Measurements from ENCODE around the gene CACNA2D3. TPM values are rescaled to one million over a fixed set of nuclear protein-coding genes. Genes with fewer than 3 reads are reported as not detected.

Gene CACNA2D3
- total and polyA plus RNA-seq, 4 donors = 0.06 to 0.37 (median 0.08) TPM; not detected in 1

DNA sequence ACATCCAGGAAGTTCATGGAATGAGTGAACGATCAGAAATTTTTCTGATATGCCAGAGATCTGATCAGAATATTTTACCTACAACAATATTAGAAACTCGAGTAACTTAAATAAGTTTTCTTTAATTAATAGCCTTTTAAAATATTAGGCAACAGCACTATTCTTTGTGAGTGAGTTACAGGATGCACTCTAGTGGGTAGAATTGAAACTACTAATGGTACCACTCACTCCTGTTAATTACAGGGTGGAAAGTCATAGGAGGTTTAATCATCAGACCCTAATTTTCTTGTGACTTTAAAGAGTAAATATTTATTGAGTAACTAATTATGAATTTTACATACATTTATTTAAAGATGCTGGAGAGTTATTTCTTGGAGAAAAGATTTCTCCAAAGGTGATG, 217.3 kb downstream of the CACNA2D3 start:
- Histone ChIP-seq H3K27me3 (ENCODE audit: control insufficient read depth in 4 of 4, insufficient read depth in 4 of 4, low read length in 3 of 4) (no peaks in the 10 kb centered on the region), H3K27ac (ENCODE audit: low read depth in 1 of 2, low read length in 2 of 2) (no peak overlapping the region), H3K4me3 (ENCODE audit: low read depth in 1 of 3, low read length in 3 of 3) (no peak overlapping the region), H3K9ac (ENCODE audit: low read depth in 1 of 2, low read length in 2 of 2) (no peak overlapping the region), H3K36me3 (ENCODE audit: control insufficient read depth in 4 of 4, insufficient read depth in 3 of 4, low read depth in 1 of 4, low read length in 3 of 4) (no peaks in the 10 kb centered on the region), H3K4me1 (ENCODE audit: control insufficient read depth in 4 of 4, insufficient read depth in 4 of 4, low read length in 3 of 4) (no peaks in the 10 kb centered on the region), H3K9me3 (ENCODE audit: control insufficient read depth in 4 of 4, low read length in 3 of 4) (no peaks in the 10 kb centered on the region)
- no peak for DNase-seq (ENCODE audit: low spot score)
- WGBS = 37% methylated on average over 2 of the region's 2 CpGs
- TF ChIP-seq RAD21 (IDR thresholded peaks at IDR 0.05) (peak; percentile 55 to 61), FOXA2 (IDR thresholded peaks at IDR 0.05) (no peak)
- TF ChIP-seq, protein P1, sequence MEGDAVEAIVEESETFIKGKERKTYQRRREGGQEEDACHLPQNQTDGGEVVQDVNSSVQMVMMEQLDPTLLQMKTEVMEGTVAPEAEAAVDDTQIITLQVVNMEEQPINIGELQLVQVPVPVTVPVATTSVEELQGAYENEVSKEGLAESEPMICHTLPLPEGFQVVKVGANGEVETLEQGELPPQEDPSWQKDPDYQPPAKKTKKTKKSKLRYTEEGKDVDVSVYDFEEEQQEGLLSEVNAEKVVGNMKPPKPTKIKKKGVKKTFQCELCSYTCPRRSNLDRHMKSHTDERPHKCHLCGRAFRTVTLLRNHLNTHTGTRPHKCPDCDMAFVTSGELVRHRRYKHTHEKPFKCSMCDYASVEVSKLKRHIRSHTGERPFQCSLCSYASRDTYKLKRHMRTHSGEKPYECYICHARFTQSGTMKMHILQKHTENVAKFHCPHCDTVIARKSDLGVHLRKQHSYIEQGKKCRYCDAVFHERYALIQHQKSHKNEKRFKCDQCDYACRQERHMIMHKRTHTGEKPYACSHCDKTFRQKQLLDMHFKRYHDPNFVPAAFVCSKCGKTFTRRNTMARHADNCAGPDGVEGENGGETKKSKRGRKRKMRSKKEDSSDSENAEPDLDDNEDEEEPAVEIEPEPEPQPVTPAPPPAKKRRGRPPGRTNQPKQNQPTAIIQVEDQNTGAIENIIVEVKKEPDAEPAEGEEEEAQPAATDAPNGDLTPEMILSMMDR (IDR thresholded peaks at IDR 0.05; ENCODE audit: low read depth, low read length, missing input control) = peak; percentile 29

DNA sequence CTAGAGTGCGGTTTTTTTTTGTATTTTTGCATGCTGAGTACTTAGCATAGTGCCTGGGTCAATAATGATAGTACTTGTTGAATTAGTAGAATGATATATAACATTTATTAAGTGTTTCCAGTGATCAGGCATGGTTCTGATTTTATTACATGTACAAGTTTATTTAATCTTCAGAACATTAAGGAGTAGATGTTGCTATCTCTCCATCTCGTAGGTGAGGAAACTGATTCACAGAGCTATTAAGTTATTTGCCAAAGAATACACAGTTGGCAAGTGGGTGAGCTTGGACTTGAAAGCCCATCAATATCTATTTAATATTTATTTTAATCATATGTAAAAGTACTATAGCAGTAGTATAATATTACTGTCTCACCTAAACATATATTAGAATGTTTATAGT, 219.5 kb downstream of the CACNA2D3 start:
- Histone ChIP-seq H3K9ac (ENCODE audit: low read depth in 1 of 2, low read length in 2 of 2) (no peak overlapping the region), H3K27ac (ENCODE audit: low read depth in 1 of 2, low read length in 2 of 2) (no peak overlapping the region), H3K9me3 (ENCODE audit: control insufficient read depth in 4 of 4, low read length in 3 of 4) (no peaks in the 10 kb centered on the region), H3K4me1 (ENCODE audit: control insufficient read depth in 4 of 4, insufficient read depth in 4 of 4, low read length in 3 of 4) (no peaks in the 10 kb centered on the region), H3K27me3 (ENCODE audit: control insufficient read depth in 4 of 4, insufficient read depth in 4 of 4, low read length in 3 of 4) (no peaks in the 10 kb centered on the region), H3K36me3 (ENCODE audit: control insufficient read depth in 4 of 4, insufficient read depth in 3 of 4, low read depth in 1 of 4, low read length in 3 of 4) (no peaks in the 10 kb centered on the region), H3K4me3 (ENCODE audit: low read depth in 1 of 3, low read length in 3 of 3) (no peak overlapping the region)
- DNase-seq (ENCODE audit: low spot score) = no peak
- TF ChIP-seq RAD21 (IDR thresholded peaks at IDR 0.05) (no peak), FOXA2 (IDR thresholded peaks at IDR 0.05) (no peak), HNF4G (IDR thresholded peaks at IDR 0.05) (no peak), EGR1 (IDR thresholded peaks at IDR 0.05; ENCODE audit: low read depth in 2 of 2) (no peak), JUND (IDR thresholded peaks at IDR 0.05) (no peak), NR2F2 (IDR thresholded peaks at IDR 0.05) (no peak), FOXA1 (IDR thresholded peaks at IDR 0.05) (no peak), HNF4A (conservative IDR thresholded peaks at IDR 0.05) (no peak)
- TF ChIP-seq, protein P1 (IDR thresholded peaks at IDR 0.05; ENCODE audit: low read depth, low read length, missing input control) = no peak
- TF ChIP-seq, protein P2, sequence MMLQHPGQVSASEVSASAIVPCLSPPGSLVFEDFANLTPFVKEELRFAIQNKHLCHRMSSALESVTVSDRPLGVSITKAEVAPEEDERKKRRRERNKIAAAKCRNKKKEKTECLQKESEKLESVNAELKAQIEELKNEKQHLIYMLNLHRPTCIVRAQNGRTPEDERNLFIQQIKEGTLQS (IDR thresholded peaks at IDR 0.05) = no peak
- WGBS = 92% methylated on average over 2 of the region's 2 CpGs

DNA sequence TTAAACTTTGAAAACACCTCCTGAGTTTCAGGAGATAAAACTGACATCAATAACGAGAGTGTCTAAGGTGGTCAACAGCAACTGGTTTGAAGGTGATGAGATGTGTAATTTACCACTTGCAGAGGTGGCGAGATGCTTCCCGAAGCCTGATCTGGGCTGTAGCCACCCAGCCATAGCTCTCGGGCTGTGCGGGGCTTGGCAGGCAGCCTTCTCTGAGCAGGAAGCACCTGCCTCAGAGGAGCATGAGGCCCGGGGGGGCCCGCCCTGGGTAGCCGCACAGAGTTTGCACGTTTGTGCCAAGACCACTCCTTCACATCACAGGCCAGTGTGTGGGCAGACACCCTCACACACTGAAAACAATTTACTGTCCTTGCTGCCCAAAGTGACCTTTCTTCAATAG, 220.3 kb downstream of the CACNA2D3 start:
- H3K9me3 ChIP-seq (ENCODE audit: control insufficient read depth in 4 of 4, low read length in 3 of 4) = no peaks in the 10 kb centered on the region
- no peak for DNase-seq (ENCODE audit: low spot score)
- WGBS = 57% methylated on average over 9 of the region's 9 CpGs
- TF ChIP-seq GABPA (IDR thresholded peaks at IDR 0.05 in 1 of 2, conservative IDR thresholded peaks at IDR 0.05 in 1 of 2) = no peak
- no peaks in the 10 kb centered on the region for H3K36me3 ChIP-seq (ENCODE audit: control insufficient read depth in 4 of 4, insufficient read depth in 3 of 4, low read depth in 1 of 4, low read length in 3 of 4)
- H3K9ac ChIP-seq (ENCODE audit: low read depth in 1 of 2, low read length in 2 of 2) = no peak overlapping the region
- no peak overlapping the region for H3K27ac ChIP-seq (ENCODE audit: low read depth in 1 of 2, low read length in 2 of 2)
- H3K4me3 ChIP-seq (ENCODE audit: low read depth in 1 of 3, low read length in 3 of 3) = no peak overlapping the region
- H3K27me3 ChIP-seq (ENCODE audit: control insufficient read depth in 4 of 4, insufficient read depth in 4 of 4, low read length in 3 of 4) = no peaks in the 10 kb centered on the region
- H3K4me1 ChIP-seq (ENCODE audit: control insufficient read depth in 4 of 4, insufficient read depth in 4 of 4, low read length in 3 of 4) = no peaks in the 10 kb centered on the region
